GM18868 (cell line): ENCODE results near the gene C8G.

ENCODE experiments used
- ATAC-seq: cut with Tn5 transposase; IDR thresholded peaks from one replicate; pipeline ENCODE4 v1.9.1; 2021; ENCODE audit warnings: mild to moderate bottlenecking, moderate library complexity; ENCODE audit not compliant: unreplicated experiment

The C8G gene

GRCh38 chr9:136964833-136965422 lies 19.9 kb downstream of the C8G start:
- ATAC-seq = no peak

DNA sequence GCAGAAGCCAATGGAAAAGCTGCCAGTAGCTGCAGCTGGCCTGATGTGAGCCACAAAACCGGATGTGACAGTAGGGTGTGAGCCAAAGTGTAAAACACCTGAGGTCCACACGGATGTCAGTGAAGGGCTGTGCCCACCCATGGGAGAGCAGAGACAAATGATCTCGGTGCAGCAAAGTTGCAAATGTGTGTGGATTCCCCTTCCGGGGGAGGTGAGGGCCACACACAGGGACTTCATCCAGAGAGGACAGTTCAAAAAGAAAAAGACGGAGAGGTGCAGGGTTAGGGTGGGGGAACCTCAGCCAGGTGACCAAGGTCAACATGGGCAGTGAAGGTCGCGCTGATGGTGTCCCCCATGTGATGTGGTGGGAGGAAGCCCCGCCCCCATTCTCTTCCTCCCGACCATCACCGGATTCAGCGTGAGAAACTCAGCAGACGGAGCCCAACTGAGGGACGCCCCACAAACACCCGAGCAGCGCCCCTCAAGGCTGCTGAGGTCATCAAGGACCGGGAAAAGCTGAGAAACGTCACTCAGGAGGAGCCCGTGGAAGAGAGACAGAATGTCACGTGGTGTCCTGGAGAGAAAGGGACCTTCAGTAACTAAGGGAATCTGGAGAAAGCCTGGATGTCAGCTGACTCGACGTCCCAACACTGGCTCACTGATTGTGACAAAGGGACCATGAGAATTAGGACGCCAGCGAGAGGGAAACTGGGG lies 20.9 kb downstream of the C8G start:
- ATAC-seq = no peak

DNA sequence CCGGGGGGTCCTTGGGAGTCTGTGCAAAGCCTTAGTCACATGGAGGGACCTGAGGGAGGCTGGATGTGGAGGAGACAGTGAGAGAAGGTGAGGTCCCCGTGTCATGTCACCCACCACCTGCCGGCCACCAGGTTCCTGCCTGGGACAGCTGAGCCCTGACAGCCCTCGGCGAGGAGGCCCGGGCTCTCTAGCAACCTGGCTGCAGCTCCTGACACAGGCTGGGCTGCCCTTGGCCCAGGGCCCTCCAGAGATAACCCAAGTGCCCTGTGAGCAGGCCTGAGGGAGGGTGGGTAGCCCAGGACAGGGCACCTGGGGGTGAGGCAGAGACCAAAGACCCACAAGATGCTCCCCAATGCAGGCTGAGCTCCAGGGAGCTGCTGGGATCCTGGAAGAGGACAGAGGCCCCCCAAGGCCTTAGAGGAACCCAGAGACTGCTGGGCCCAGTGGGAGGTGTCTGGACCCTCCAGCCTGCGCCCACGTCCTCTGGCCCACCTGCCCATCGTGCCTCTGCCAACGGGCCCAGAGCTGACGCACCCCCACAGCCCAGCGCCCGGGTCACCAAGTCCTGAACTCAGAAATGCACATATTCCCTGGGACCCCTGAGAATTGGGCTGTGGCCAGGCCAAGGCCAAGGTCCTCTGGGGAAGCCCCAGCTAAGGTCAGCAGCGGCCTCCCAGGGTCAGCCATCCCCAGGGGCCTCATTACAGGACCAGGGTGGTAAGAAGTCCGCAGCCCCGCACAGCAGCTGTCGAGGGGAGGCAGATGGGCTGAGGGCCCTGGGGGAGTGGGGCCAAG lies 23.5 kb downstream of the C8G start:
- no peak for ATAC-seq

GRCh38 chr9:136969150-136969549 lies 24.1 kb downstream of the C8G start:
- ATAC-seq = no peak

DNA sequence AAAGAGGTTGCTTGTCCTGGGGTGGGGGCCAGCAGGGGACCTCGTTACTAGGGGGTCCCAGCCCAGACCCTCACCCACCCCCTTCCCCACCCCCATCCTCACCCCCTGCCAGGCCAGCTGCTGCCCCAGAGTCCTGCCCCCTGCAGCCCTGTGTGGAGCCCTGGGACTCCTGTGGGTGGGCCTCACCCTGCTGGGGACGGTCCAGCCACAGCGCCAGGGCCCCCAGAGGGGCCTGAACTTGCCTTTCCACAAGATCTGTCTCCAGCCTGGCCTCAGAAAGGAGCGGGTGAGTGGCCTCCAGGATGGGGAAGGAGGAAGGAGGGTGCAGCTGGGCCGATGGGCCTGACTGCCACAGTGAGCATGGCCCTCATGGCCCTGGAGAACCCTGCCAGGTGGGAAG lies 24.7 kb downstream of the C8G start:
- no peak for ATAC-seq

DNA sequence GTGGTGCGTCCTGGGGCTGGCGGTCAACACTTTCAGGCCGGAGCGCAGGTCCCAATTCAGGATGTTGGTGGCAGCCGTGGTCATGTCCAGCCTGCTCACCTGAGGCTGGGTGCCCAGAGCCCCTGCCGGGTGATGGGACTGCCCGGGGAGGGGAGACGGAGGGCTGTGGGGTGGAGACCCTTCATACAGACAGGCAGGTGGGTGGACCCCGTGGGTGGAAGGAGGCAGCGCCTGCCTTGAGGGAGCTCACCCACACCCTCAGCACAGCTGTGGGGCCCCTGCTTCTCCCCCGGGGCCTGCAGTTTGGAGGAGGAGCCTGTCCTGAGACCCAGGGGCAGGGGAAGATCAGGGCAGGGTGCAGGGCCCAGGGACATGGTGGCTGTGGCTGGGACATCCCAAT lies 25.3 kb downstream of the C8G start:
- ATAC-seq = no peak

DNA sequence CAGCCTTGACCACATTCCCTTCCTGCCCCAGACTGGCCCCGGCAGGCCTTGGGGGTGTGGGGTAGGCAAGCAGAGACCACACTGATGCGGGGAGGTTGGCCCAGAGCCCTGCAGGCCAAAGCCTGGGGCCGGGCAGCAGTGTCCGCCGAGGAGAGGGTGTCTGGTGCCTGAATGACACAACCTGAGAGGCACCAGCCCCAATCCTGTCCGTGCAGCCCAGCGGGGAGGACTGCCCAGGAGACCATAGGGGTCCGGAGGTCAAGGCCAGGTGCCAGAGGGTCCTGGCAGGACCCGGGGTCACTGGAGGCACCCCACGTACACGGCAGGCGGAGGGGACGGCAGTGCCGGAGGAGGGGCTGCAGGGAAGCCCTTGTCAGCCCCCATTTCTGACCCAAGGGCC lies 26.7 kb downstream of the C8G start:
- ATAC-seq = no peak

DNA sequence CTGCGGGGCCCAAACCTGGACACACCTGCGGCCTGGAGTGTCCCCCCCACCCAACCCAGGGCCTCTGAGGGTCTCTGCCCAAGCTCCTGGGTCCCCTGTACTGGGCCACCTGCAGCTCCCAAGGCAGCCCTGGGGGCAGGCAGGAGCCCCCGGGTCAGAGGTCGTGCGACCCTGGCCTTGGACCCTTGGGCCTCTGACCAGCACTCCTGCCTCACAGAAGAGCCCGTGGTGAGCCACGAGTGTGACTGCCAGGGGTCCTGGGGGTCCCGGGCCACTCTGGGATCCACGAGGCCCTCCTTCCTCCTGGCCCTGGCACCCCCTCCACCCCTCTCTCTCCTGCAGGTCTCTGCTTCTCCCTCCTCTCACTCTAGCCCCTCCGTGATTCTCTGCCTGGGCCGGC lies 27.3 kb downstream of the C8G start:
- ATAC-seq = no peak

GRCh38 chr9:136972743-136973142 lies 27.7 kb downstream of the C8G start:
- ATAC-seq = no peak

DNA sequence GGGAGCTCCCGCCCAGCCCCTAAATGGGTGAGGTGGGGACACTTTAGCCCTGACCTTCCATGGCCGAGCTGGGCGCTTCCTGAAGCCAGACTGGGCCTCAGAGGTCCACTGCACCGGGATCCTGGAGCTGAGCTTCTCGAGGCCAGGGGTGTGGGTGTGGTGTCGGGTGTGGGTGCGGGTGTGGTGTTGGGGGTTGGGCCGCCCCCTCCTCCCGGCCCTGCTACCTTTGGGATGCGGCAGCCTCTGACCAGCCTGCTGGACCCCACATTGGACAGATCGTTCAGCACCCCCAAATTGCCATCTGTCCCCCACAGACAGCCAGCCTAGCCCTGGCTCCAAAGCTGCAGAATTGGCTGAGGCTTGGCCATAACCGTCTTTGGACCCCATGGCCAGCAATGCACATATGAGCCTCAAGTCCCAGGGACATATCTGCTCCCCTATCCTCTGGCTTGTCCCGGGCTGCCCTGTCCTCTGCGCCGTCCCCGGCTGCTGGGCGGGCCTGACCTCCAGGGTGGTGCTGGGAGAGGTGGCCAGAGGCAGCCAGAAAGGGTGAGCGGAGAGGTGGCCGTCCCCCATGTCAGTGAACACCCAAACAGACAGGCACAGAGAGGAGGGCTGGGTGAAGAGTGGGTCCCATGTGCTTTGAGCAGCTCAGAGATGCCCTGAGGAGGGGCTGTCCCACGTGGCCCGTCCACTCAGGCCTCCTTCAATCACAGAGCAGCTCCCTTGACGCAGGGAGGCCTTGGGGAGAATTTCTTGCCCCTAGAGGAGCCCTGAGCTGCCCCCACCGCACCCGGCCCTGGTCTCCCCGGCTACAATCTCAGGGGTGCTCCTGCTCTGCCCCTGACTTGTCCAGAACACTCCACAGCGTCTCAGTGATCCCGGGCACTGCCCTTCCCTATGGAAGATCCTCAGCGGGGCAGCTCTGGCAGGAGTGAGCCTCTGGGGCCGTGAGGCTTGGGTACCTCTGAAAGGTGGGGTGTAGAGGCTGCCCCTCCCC lies 28.9 kb downstream of the C8G start:
- ATAC-seq = no peak

DNA sequence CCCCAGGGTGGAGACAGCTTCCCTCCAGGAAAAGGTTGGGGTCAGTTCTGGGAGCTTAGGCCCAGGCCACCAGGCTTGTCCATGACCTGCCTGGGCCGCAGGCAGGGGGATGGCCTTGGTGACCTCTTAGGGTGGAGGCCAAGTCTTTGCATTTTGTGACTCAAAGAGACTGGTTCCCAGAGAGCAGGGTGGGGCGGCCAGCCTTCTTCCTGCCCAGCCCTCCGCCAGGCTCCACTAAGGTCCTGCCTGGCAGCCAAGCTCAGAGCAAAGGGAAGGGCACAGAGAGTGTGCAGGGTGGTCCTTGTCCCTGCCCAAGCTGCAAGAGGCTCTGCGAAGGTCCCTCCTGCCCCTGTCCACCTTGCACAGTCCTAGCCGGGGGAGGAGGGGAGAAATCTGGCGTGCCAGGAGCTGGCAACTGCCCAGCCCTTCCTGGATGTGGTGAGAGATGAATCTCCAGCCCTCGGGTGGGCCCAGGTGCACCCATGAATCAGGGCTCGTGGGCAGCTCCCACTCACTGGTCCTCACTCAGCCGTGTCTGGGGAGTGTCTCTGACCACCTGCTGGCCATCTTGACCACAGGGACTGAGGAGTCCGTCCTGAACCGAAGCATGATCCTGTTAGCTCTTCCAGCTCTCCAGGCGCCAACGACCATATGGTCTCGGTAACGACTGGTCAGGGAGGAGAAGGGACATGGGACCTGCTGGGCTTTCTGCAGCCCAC lies 29.9 kb downstream of the C8G start:
- ATAC-seq = no peak

DNA sequence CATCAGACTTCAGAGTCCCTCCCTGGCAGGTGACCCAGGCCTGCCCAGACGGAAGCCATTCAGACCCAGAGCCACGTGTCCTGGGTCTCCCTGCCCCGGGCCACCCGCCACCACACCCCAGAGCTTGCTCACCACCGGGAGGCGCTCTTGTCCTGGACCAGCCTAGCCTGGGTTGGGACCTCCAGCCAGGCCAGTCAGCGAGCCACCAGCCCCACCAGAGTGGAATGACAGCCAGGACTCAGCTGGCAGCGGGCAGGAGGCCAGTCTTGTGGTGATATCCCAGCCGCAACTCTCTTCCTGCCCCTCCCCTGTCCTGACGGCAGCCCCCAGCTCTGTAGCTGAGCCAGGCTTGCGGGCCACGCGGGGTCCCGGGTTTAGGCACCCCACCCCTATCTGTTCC lies 30.6 kb downstream of the C8G start:
- ATAC-seq = no peak

- ATAC-seq = no peak
These were observed 32.2 kb downstream of the C8G start, which contains the start of gene PTGDS for GRCh38 chr9:136977223-136977622. PTGDS (plus strand) TSS chr9:136977504; CDS start chr9:136977579, 75 bp downstream.

DNA sequence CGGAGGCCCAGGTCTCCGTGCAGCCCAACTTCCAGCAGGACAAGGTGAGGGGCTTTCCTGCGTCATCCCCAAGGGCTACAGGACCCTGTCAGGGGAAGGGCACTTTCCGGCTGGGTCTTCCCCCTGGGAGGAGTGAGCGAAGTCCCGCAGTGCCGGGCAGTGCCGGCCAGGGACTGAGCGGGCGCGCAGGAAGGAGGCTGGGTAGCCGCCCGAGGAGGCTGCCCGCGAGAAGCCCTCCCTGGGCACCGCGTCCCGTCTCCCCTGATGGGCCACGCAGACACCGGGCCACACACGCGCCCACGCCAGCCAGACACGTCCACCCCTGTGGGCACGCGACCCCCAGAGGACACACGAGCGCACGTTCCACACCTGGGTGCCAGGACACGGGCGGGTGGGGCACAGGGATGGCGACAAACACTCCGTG lies 32.6 kb downstream of the C8G start:
- ATAC-seq = no peak

- no peak for ATAC-seq
These were observed 33.2 kb downstream of the C8G start for GRCh38 chr9:136978073-136978864.

DNA sequence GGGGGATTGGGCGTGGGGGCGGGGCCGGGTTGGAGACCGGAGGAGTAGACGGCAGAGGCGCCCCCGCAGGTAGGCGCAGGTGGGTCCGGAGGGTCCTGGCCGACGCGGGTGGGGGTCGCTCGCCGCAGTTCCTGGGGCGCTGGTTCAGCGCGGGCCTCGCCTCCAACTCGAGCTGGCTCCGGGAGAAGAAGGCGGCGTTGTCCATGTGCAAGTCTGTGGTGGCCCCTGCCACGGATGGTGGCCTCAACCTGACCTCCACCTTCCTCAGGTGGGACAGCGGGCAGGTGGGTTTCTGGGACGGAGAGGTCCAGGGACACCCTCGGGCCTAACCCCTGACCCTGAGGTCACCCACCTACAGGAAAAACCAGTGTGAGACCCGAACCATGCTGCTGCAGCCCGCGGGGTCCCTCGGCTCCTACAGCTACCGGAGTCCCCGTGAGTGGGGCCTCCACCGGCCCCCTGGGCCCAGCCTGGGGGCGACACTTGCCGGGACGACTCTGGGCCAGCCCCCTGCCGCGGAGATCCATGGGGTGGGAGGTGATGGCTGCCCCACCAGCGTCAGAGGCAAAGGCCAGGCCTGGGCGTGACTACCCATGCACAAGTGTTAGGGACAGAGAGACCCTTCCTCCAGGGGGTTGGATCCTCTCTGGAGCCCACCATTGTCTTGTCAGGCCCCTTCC lies 34.0 kb downstream of the C8G start:
- ATAC-seq = no peak

- no peak for ATAC-seq
These were observed 34.9 kb downstream of the C8G start for GRCh38 chr9:136979769-136980587.
